Measurements from ENCODE around the gene NOTO. TPM values are rescaled to one million over a fixed set of nuclear protein-coding genes. Genes with fewer than 3 reads are reported as not detected.

The NOTO gene
- total and polyA plus RNA-seq, 2 donors (not counting 3 experiments of a cell fraction or from before 2014, with no cell fraction given) = not detected

DNA sequence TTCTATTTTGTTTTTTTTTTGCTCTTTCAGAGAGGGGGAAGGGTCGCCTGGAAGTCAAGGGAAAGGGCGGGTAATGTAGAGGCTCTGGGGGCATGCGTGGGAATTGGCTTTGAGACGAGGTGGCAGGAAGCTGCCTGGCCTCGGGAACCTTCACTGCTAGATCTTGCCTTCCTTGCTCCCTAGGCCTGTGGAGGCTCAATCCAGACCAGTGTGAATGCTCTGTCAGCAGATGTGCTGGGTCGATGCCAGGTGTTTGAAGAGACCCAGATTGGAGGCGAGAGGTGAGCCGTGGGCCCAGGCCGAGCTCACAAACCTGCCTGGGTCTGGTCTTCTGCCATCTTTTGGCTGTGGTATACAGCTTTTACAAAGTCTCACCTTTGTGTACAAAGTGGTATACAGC lies 47.3 kb downstream of the NOTO start:
- Histone ChIP-seq H3K4me3 (replicated peaks in 1 of 3; ENCODE audit: insufficient read depth in 1 of 3, low read depth in 1 of 3, low read length in 3 of 3) (no peak overlapping the region), H3K9ac (replicated peaks; ENCODE audit: extremely low read depth, insufficient read depth, low read length) (no peak overlapping the region), H3K27me3 (ENCODE audit: control insufficient read depth in 2 of 2, insufficient read depth in 2 of 2, low read length in 2 of 2) (no peaks in the 10 kb centered on the region), H3K4me1 (ENCODE audit: control insufficient read depth, extremely low read depth, insufficient read depth, low read length) (no peaks in the 10 kb centered on the region), H3K36me3 (ENCODE audit: control insufficient read depth in 2 of 2, extremely low read depth in 1 of 2, insufficient read depth in 2 of 2, low read length in 2 of 2) (peaks cover 34 to 70% of the 10 kb centered on the region in 2 experiments), H3K4me2 (ENCODE audit: insufficient read depth, low read length) (no peak overlapping the region), H3K79me2 (ENCODE audit: control insufficient read depth, insufficient read depth, low read length) (peaks cover 16% of the 10 kb centered on the region), H3K9me1 (replicated peaks; ENCODE audit: control insufficient read depth, extremely low read depth, insufficient read depth, low read length) (no peaks in the 10 kb centered on the region), H2AFZ (ENCODE audit: low read depth, low read length) (no peak overlapping the region), H3K9me3 (replicated peaks; ENCODE audit: control insufficient read depth, insufficient read depth, low read length) (no peaks in the 10 kb centered on the region), H4K20me1 (replicated peaks; ENCODE audit: control insufficient read depth, extremely low read depth, insufficient read depth, low read length) (peaks cover 3% of the 10 kb centered on the region), H3K27ac (ENCODE audit: insufficient read depth, low read depth, low read length) (no peak overlapping the region)
- DNase-seq (ENCODE audit: low read depth, low spot score) (no peak), FAIRE-seq (no peak)
- ChIA-PET POLR2A (no interaction called here), CTCF (no interaction called here)
- no TSS peak for BruUV-seq (replicated peaks)
- TF ChIP-seq FOS (IDR thresholded peaks at IDR 0.05; ENCODE audit: borderline replicate concordance, insufficient read depth, low read length) = no peak
- TF ChIP-seq JUN (IDR thresholded peaks at IDR 0.05; ENCODE audit: borderline replicate concordance, insufficient read depth, insufficient read length, low read depth) = no peak
- TF ChIP-seq, protein P1, sequence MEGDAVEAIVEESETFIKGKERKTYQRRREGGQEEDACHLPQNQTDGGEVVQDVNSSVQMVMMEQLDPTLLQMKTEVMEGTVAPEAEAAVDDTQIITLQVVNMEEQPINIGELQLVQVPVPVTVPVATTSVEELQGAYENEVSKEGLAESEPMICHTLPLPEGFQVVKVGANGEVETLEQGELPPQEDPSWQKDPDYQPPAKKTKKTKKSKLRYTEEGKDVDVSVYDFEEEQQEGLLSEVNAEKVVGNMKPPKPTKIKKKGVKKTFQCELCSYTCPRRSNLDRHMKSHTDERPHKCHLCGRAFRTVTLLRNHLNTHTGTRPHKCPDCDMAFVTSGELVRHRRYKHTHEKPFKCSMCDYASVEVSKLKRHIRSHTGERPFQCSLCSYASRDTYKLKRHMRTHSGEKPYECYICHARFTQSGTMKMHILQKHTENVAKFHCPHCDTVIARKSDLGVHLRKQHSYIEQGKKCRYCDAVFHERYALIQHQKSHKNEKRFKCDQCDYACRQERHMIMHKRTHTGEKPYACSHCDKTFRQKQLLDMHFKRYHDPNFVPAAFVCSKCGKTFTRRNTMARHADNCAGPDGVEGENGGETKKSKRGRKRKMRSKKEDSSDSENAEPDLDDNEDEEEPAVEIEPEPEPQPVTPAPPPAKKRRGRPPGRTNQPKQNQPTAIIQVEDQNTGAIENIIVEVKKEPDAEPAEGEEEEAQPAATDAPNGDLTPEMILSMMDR (IDR thresholded peaks at IDR 0.05; ENCODE audit: extremely low read depth in 1 of 2, insufficient read depth in 1 of 2, low read depth in 1 of 2, low read length in 2 of 2) = no peak
- TF ChIP-seq, protein P2, sequence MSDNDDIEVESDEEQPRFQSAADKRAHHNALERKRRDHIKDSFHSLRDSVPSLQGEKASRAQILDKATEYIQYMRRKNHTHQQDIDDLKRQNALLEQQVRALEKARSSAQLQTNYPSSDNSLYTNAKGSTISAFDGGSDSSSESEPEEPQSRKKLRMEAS (IDR thresholded peaks at IDR 0.05; ENCODE audit: insufficient read depth, insufficient read length) = no peak
- TF ChIP-seq POLR2AphosphoS5 (IDR thresholded peaks at IDR 0.05; ENCODE audit: insufficient read depth, low read depth, low read length) = no peak
- TF ChIP-seq POLR2A (IDR thresholded peaks at IDR 0.05; ENCODE audit: low read depth, low read length) = no peak
- TF ChIP-seq EZH2 (IDR thresholded peaks at IDR 0.05; ENCODE audit: borderline replicate concordance, low read depth, low read length, severe bottlenecking) = no peak
- no peak for TF ChIP-seq GATA2 (IDR thresholded peaks at IDR 0.05; ENCODE audit: insufficient read depth, insufficient read length, low read depth, low read length)
- TF ChIP-seq MYC (IDR thresholded peaks at IDR 0.05; ENCODE audit: low read depth, low read length) = no peak
- intact Hi-C loops (cut with micrococcal nuclease) = no loop called here
- dilution Hi-C loops (cut with MboI; ENCODE audit: extremely low pct_ligation_motif_present, low sequenced_read_pairs) = no loop called here

All from endothelial cell of umbilical vein (primary cell).